Endothelial cell of umbilical vein (primary cell): Measurements from ENCODE around the gene C1RL. TPM values are rescaled to one million over a fixed set of nuclear protein-coding genes. Genes with fewer than 3 reads are reported as not detected.

Source experiments
- BruUV-seq: library from RNA; stranded (reverse); fragments of 400-500 nt; replicated peaks from 2 replicates; lab custom pipeline; 2021; lab: Mats Ljungman, UMichigan
- CTCF ChIA-PET: fragments of 300-600, 350-600 bp; sonication (Branson Sonifier 250); formaldehyde crosslinking; loops from one replicate; lab custom pipeline; 2021; ENCODE audit warnings: antibody characterized with exemption, inconsistent platforms; lab: Charles Lee
- POLR2A ChIA-PET: fragments of 300-600, 350-600 bp; sonication (Branson Sonifier 250); formaldehyde crosslinking; loops from one replicate; lab custom pipeline; 2021; ENCODE audit warnings: antibody characterized with exemption, inconsistent platforms; lab: Charles Lee
- DNase-seq: peaks from one replicate; pipeline ENCODE4 v3.0.0-alpha.2; 2011; ENCODE audit warnings: low read depth, low spot score
- FAIRE-seq: peaks from 2 replicates; lab custom pipeline; 2011; peaks lifted over from hg19 to GRCh38; lab: Jason Lieb, UNC
- H2AFZ ChIP-seq: 2 replicates; pipeline ENCODE4 v1.6.0; 2012; ENCODE audit warnings: low read depth, low read length, control low read depth, inconsistent platforms
- H3K27ac ChIP-seq: 2 replicates; pipeline ENCODE4 v1.5.1; 2011; ENCODE audit warnings: low read depth, mild to moderate bottlenecking, control low read depth, low read length, moderate library complexity; ENCODE audit not compliant: insufficient read depth
- H3K27me3 ChIP-seq, 2 experiments: 2 replicates each; pipeline versions ENCODE4 v1.6.0 to v1.6.1; 2011; ENCODE audit warnings: low read length in 2 of 2, mixed read lengths in 1 of 2; ENCODE audit not compliant: control insufficient read depth in 2 of 2, insufficient read depth in 2 of 2
- H3K36me3 ChIP-seq, 2 experiments: 2 replicates in 1 of 2; 3 replicates in 1 of 2; pipeline ENCODE4 v1.5.1; 2011; ENCODE audit warnings: low read length in 2 of 2, mild to moderate bottlenecking in 1 of 2, moderate library complexity in 1 of 2; ENCODE audit not compliant: control insufficient read depth in 2 of 2, insufficient read depth in 2 of 2; ENCODE audit errors: extremely low read depth in 1 of 2
- H3K4me1 ChIP-seq: 3 replicates; pipeline ENCODE4 v1.5.1; 2011; ENCODE audit warnings: mild to moderate bottlenecking, low read length; ENCODE audit not compliant: control insufficient read depth, insufficient read depth; ENCODE audit errors: extremely low read depth
- H3K4me2 ChIP-seq: 2 replicates; pipeline ENCODE4 v1.6.1; 2011; ENCODE audit warnings: low read length, control low read depth, mixed read lengths; ENCODE audit not compliant: insufficient read depth
- H3K4me3 ChIP-seq, 3 experiments: fragments of 200-600 bp in 1 of 3; sonication (generic), shearing (Covaris generic) in 1 of 3; replicated peaks in 1 of 3; 2 replicates each; pipeline ENCODE4 v1.5.1; 2011 to 2016; ENCODE audit warnings: control low read depth in 3 of 3, low read length in 3 of 3, mild to moderate bottlenecking in 2 of 3, inconsistent platforms in 1 of 3, low read depth in 1 of 3, moderate library complexity in 1 of 3; ENCODE audit not compliant: insufficient read depth in 1 of 3
- H3K79me2 ChIP-seq: 2 replicates; pipeline ENCODE4 v1.6.0; 2012; ENCODE audit warnings: low read length, inconsistent platforms; ENCODE audit not compliant: control insufficient read depth, insufficient read depth
- H3K9ac ChIP-seq: replicated peaks from 2 replicates; pipeline ENCODE3; 2011; ENCODE audit warnings: low read length, control low read depth; ENCODE audit not compliant: insufficient read depth; ENCODE audit errors: extremely low read depth
- H3K9me1 ChIP-seq: replicated peaks from 3 replicates; pipeline ENCODE4 v1.6.0; 2011; ENCODE audit warnings: mild to moderate bottlenecking, low read length; ENCODE audit not compliant: control insufficient read depth, insufficient read depth; ENCODE audit errors: extremely low read depth
- H3K9me3 ChIP-seq: replicated peaks from 2 replicates; pipeline ENCODE4 v1.5.1; 2012; ENCODE audit warnings: low read length, inconsistent platforms; ENCODE audit not compliant: control insufficient read depth, insufficient read depth
- H4K20me1 ChIP-seq: replicated peaks from 2 replicates; pipeline ENCODE3; 2011; ENCODE audit warnings: mild to moderate bottlenecking, low read length; ENCODE audit not compliant: control insufficient read depth, insufficient read depth; ENCODE audit errors: extremely low read depth
- EZH2 ChIP-seq: IDR thresholded peaks from 2 replicates; pipeline ENCODE4 v1.6.1; 2012; ENCODE audit warnings: borderline replicate concordance, low read depth, mild to moderate bottlenecking, moderate library complexity, low read length, inconsistent platforms; ENCODE audit not compliant: severe bottlenecking
- FOS ChIP-seq: IDR thresholded peaks from 2 replicates; pipeline ENCODE4 v1.6.1; 2011; ENCODE audit warnings: mild to moderate bottlenecking, low read length, moderate library complexity, borderline replicate concordance; ENCODE audit not compliant: insufficient read depth
- JUN ChIP-seq: IDR thresholded peaks from 2 replicates; pipeline ENCODE4 v1.6.1; 2011; ENCODE audit warnings: borderline replicate concordance, low read depth; ENCODE audit not compliant: insufficient read length, insufficient read depth
- MAX ChIP-seq: IDR thresholded peaks from 2 replicates; pipeline ENCODE4 v1.6.1; 2011; ENCODE audit not compliant: insufficient read depth, insufficient read length
- POLR2AphosphoS5 ChIP-seq: IDR thresholded peaks from 2 replicates; pipeline ENCODE4 v1.6.1; 2012; ENCODE audit warnings: low read depth, mild to moderate bottlenecking, control low read depth, low read length, moderate library complexity; ENCODE audit not compliant: insufficient read depth
- dilution Hi-C: fragments of 300-500 bp; cut with MboI; formaldehyde crosslinking; loops from one replicate; pipeline ENCODE4 v1.15.0; 2019; ENCODE audit warnings: low sequenced_read_pairs; ENCODE audit not compliant: extremely low pct_ligation_motif_present
- intact Hi-C: fragments of 100-400 bp; cut with micrococcal nuclease; formaldehyde crosslinking; loops from one replicate; pipeline ENCODE4 v1.10.0; 2022
- polyA plus RNA-seq, 4 experiments: library from polyadenylated mRNA; depleted of rRNA in 3 of 4; stranded (reverse) in 3 of 4; unstranded in 1 of 4; fragments of >200 nt; gene quantifications; 2 replicates each; pipeline versions ENCODE4 v1.2.1 to v1.2.3, GENCODE V29; 2011 to 2012; ENCODE audit warnings: missing spikeins in 1 of 4
- total RNA-seq: library from RNA; stranded (reverse); gene quantifications from 2 replicates; pipeline ENCODE4 v1.2.3, GENCODE V29; 2021

The C1RL gene
- total and polyA plus RNA-seq, 2 donors (not counting 3 experiments of a cell fraction or from before 2014, with no cell fraction given) = 20.9 to 25.0 TPM

DNA sequence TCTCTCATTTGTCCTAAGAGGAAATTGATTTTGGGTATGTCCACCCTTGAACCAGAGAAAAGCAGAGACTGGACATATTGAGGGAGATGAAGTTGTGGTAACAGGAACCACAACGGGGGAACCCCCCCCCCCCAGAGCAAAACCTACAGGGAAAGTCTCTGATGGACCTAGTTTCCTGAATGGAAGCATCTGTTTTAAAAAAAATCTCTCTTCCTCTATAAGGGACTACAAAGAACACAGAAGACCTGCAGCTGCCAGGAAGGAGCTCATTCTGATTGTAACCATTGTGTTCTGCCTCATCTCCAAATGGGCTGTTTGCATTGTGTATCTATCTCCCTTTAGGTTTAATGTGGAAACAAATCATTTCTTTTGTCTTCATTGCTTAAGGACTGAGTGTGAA is 35.1 kb downstream of the C1RL start:
- no peak overlapping the region for H3K27ac ChIP-seq
- H3K4me2 ChIP-seq = no peak overlapping the region
- no peak for FAIRE-seq
- no peak for DNase-seq
- no peaks in the 10 kb centered on the region for H3K9me3 ChIP-seq
- H3K4me1 ChIP-seq = no peaks in the 10 kb centered on the region
- POLR2A ChIA-PET = no interaction called here
- no peaks in the 10 kb centered on the region for H3K36me3 ChIP-seq
- no peak overlapping the region for H2AFZ ChIP-seq
- H4K20me1 ChIP-seq = no peaks in the 10 kb centered on the region
- no peak overlapping the region for H3K4me3 ChIP-seq
- CTCF ChIA-PET = interaction anchor here (1.0 to 1.2 kb wide), 3 partner anchors 9 to 19 kb away, joined by 3 to 4 read pairs (median 3); partner anchors contain the start of gene C1R
- H3K9ac ChIP-seq = no peak overlapping the region
- intact Hi-C loops (no loop called here), dilution Hi-C loops (no loop called here)
- BruUV-seq = no TSS peak
- H3K9me1 ChIP-seq = no peaks in the 10 kb centered on the region
- H3K27me3 ChIP-seq = peaks cover 8 to 27% of the 10 kb centered on the region in 2 experiments
- no peaks in the 10 kb centered on the region for H3K79me2 ChIP-seq
- TF ChIP-seq EZH2 (no peak), JUN (no peak), MAX (no peak), POLR2AphosphoS5 (no peak)

DNA sequence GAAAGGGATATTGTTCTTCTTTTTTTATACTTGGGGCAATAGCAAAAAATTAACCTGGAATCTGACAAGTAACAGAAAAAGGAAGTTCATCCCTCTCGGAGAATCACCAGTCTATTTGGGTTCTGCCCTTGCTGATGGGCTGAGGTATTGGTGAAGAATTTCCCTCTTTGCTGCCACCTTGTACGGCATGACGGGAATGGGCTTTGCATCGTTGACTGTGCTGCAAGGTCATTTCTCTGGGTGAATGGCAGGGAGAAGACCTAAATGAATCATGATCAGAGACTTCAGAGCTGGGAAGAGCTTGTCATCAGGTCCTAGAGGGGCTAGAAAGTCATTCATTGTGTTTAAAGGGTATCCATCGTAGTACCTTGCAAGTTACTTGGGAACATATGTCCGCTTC is 36.5 kb downstream of the C1RL start:
- no peaks in the 10 kb centered on the region for H3K36me3 ChIP-seq
- no TSS peak for BruUV-seq
- H4K20me1 ChIP-seq = no peaks in the 10 kb centered on the region
- H3K27ac ChIP-seq = no peak overlapping the region
- H3K4me1 ChIP-seq = no peaks in the 10 kb centered on the region
- dilution Hi-C loops = no loop called here
- no peaks in the 10 kb centered on the region for H3K9me1 ChIP-seq
- ChIA-PET POLR2A (no interaction called here), CTCF (no interaction called here)
- H3K9me3 ChIP-seq = no peaks in the 10 kb centered on the region
- intact Hi-C loops = no loop called here
- FAIRE-seq (no peak), DNase-seq (no peak)
- TF ChIP-seq FOS = no peak
- TF ChIP-seq JUN = no peak
- H3K27me3 ChIP-seq = peaks cover 14 to 35% of the 10 kb centered on the region in 2 experiments
- H2AFZ ChIP-seq = no peak overlapping the region
- no peak overlapping the region for H3K4me2 ChIP-seq
- no peak overlapping the region for H3K9ac ChIP-seq
- H3K4me3 ChIP-seq = no peak overlapping the region
- no peaks in the 10 kb centered on the region for H3K79me2 ChIP-seq
